GM21737 (cell line): ENCODE data around the gene PAX3.

ENCODE experiments used
- ATAC-seq: cut with Tn5 transposase; IDR thresholded peaks from one replicate; pipeline ENCODE4 v1.9.1; 2021; ENCODE audit warnings: mild to moderate bottlenecking, moderate library complexity; ENCODE audit not compliant: unreplicated experiment

Gene PAX3

DNA sequence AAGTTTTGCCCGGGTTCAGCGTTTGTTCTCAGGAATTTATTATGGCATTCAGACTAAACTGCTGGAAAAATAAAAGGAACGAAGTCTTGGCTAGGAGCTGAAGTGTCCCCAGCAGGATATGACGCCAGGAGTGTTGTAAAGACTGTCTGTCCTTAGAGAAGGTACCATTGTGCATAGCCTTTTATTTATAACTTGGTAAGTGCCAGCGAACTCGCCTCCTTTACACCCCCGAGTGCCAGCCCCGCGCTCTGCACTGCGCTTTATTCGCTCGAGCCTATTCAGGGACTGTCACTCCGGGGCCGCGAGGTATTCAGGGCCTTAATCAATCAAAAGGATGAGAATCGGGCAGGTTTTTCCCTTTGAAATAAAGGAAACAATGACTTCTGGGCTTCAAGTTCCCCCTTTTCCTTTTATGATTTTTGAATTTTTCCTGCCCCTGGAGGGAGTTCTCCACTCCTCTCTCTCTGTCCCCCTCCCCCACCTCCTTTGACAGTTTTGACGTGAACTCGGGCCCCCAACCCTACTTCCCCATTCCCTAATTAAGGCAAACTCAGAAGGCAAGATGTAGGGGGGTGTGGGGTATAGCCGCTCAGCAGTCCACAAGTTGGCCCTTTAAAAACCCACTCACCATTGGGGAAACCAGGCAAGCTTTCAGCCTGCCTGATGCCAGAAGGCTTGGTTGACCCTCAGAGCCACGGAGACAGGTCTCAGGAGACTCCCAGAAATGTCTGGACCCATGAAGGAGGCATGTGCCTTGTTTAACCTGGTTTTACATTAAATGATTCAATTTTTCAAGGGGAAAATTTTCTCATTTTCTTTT is 1.3 kb upstream of the PAX3 start:
- no peak for ATAC-seq

DNA sequence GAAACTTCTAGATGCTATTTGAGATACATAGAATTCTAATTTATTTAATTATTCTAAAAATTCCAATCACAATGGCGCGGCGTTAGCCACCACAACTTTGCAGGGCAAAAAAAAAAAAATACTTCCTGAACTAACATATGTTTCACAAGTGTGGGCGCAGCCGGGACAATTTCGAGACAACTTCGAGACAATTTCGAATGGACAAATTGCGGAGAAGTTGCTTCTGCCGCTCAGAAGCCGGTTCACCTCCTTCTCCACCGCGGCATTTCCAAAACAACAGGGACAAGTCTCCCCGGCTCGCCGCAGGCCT is 842 bp downstream of the PAX3 start:
- no peak for ATAC-seq

DNA sequence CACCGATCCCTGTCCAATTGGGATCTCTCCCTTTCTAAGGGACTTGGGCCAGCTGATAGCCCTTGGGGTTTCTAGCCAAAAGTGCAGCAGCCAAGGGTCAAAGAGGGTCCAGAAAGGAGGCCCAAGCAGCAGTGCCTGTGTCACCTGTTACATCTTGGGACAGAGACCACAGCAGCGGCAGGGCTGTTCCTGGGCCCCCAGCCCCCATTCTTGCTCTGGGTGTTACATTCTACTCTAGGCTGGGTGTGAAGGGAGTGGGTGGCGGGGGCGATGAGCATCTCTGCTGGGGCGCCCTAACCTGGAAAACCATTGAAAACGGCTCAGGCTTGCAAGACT is 1.2 kb downstream of the PAX3 start:
- ATAC-seq, result no peak

DNA sequence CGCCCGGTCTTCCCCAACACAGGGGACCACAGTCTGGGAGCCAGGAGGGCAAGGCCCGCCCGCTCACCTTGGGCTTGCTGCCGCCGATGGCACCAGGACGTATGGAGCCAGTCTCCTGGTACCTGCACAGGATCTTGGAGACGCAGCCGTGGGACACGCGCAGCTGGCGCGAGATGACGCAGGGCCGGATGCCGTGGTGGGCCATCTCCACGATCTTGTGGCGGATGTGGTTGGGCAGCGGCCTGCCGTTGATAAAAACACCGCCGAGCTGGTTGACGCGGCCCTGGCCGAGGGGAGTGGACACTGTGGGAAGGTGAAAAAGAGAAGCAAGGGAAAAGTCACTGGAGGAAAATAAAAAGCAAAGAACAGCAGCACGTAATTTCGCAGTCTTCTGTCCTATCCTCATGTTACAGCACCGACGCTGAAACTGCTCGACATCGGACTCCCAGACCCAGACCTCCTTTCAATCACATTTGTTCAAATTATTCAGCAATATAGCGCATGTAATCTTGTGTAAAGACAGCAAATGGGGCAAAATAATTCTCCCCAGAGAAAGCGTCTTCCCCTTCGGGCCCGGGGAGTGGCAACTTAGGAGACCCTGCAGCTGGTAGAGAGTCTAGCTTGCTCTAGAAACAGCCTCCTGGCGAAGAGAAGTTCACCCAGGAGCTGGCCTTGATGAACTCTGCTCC is 1.7 kb downstream of the PAX3 start:
- ATAC-seq, result no peak

DNA sequence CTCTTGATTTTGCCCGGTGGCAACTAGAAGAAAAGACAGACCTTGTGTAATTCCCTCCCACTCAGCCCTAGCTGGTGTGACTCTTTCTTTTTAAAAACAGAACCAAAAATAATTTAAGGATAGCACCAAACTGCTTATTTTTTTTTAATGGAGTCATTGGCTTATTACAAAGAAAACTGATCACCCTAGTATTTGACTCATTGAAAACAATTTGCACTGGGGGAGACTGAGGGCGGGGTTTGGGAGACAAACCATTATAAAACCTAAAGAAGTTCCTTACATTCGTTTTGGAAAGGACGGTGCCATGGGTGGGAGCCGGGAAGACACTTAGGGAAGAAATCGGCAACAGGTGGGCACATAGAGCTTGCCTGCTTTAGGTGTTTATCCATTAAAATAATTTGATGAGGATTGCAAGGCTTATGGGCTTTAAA is 2.5 kb downstream of the PAX3 start:
- ATAC-seq, result no peak

DNA sequence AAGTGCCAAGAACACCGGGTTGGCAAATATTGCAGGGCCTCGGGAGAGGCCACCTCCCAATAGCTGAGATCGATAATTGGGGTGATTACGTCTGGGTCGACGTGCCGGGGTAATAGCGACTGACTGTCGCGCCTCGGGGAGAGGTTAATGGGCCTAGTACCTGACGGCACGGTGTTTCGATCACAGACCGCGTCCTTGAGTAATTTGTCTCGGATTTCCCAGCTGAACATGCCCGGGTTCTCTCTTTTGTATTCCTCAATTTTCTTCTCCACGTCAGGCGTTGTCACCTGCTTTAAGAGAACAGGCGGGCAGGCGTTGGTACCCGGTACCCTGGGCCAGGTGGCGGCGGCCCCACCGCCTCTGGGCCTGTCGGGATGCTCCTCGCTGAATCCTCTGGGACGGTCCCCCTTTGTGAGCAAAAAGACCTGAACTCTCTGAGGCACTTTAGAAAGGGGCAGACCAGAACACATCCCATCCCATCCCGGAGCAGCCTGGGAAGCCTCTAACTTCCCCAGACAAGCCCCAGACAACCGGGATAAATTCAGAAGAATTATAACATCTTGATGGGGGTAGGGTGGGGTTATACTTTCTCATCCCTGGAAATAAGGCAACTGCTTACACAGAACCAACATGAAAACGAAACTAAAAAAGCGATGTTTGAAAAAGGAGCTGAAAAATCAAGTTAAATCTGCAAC is 3.3 kb downstream of the PAX3 start:
- no peak for ATAC-seq

DNA sequence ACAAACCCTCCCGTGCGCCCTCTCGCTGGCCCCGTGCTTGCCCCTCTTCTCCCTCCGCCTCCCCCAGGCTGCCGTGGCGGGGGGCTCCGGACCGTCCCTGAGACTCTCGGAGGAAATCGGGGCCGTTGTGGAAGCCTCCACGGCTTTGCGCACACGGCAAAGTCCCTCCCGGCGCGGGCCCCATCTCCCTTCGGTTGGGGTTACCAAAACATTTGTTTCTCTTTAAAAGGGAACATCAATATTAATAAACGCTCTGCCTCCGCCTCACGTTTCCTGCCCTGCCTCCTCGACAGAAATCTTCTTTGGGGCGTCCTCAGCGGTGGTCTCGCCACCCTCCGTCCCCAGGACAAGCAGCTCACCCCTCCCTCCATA is 3.8 kb downstream of the PAX3 start:
- ATAC-seq, result no peak

DNA sequence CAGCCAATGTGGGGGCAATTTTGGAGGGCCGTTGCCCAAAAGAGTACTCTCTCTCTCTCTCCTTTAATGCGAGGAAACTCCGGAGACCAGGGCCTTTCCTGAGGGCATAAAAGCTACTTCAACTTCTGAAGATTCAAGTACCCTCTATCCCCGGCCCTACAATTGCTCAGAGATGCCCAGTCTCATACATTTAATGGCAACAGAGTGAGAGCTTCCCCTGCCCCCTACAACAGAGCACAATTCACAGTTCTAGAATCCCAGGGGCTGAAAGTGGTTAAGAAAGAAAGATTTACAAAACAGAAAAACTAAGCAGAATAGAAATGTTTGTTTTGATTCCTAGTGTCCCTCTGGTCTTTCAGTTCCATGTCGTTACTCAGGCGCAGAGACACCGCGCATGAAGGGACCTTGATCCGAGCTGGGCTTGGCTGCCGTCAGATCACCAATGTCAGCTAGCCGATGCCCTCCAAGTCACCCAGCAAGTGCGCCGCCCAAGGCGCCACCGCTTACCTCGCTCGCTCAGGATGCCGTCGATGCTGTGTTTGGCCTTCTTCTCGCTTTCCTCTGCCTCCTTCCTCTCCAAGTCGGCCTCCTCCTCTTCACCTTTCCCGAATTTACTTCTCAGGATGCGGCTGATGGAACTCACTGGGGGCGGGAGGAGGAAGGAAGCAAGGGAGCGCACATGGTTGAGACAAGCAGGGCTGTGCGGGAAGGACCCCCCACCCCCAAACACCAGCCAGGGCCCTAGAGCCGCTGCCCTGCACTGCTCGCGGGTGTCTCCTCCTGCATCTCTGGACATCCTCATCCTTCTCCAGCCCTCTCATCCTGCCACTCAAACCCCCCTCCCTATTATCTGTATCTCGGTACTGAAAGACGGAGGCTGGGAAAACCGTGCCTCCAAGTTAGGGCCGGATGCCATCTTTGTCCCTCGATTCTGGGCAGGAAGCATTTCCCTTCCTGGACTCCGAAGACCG is 4.9 kb downstream of the PAX3 start:
- ATAC-seq, result no peak

DNA sequence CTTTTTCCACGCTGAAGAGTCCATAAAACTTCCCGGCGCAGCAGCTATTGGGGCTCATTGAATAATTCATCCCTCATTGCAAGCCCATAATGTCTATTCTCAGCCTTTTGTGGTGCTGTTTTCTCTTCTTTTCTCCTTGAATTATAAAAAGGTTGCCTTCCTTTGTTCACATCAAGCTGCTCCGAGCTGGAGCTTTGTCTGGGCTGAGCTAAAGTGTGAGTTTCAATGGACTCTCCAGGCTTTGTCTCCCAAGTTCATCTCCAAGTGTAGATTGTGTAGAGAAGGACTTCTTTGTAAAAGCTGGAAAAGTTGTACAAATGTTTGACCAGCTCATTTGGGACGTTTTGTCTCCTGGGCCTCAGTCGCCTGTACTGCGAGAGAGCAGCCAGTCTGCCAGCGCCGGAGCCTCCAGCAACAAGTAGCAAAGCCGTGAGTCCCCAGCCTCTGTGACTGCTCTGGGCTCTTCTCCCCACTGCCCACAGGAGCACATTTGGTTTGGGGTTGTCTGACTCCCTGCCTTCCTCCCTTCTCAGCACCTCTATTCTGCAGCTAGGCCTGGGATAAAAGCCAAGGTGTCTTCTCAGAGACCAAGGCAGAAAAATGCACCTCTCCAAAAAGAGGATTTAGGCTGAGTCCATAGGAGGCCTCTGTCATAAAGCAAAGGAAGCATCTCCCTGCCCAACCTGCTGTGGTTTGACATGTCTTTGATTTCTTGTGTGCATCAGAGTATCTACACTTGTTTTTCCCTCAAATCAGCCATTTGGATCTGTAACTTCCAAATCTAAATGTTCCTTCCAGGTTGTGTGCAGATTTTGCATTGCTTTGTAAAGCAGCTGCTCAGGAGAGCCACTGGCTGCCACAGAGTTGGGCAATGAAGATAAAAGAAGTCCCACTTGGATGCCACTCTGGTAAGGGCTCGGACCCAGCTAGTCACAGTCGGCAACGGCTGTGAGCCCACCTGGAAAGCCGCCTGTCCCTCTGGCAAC is 6.4 kb downstream of the PAX3 start:
- ATAC-seq, result no peak

DNA sequence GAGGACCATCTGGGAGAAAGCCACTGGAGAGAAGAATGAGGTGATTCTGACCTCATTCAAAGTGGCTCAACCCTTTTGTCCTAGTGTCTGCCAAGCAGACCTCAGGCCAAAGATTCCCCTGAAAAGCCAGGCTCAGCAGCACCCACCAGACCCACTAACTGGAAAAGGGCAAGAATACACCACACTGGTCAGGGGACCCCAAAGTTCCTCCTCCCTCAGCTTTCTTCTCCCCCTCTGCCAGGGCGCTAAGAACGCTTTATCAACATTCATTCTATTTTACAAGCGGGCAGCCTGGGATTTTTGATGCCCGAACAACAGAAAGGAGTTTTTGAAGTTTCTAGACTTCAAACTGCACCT is 7.3 kb downstream of the PAX3 start:
- ATAC-seq, result no peak

DNA sequence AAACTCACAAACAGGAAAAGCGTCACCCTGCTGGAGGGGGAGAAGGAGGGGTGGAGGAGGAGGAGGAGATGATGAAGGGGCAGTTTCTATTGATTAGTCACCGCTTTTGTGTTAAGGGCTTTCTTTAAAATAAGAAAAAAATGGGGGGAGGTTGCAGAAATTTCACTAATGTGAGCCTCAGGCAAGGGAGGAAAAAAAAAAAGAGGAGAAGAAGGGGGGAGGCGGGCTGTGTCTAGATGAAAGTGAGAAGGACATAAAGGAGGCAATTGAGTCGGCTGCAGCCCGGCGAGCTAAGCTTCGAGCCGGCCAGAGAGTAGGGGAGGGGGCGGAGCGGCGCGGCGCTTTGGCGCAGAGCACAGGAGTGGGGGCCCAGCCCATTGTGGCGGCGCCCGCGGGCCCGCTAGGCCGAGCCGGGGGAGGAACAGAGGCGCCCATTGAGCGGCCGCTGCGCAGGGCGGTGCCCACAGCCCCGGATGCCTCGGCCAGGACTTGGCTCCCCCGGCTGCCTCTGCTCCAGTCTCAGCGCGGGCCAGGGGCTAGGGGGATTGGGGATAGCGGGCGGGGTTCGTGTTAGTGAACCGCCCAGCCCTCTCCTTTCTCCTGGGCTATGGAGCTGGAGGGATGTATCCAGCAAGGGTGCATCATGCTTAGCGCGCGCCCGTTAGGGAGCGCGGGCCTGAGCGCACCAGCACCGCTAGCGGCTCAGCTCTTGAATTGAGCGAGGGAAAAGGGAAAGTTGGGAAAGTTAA is 7.9 kb downstream of the PAX3 start:
- ATAC-seq, result no peak

DNA sequence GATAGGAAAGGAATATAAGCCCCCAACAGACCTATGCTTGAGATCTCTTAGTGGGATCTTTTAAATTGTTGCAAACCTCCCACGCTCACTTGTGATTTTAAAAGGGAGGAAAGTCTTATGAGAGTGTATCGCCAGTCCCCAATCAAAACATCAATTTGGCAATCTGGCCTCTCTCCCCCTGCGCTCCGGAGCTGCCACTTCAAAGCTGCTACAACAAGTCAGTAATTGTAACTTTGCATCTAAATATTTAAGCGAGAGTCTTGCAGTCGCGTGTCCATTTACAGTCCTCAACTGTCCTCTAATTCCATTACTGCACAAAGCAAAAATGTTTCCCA is 8.4 kb downstream of the PAX3 start:
- no peak for ATAC-seq

DNA sequence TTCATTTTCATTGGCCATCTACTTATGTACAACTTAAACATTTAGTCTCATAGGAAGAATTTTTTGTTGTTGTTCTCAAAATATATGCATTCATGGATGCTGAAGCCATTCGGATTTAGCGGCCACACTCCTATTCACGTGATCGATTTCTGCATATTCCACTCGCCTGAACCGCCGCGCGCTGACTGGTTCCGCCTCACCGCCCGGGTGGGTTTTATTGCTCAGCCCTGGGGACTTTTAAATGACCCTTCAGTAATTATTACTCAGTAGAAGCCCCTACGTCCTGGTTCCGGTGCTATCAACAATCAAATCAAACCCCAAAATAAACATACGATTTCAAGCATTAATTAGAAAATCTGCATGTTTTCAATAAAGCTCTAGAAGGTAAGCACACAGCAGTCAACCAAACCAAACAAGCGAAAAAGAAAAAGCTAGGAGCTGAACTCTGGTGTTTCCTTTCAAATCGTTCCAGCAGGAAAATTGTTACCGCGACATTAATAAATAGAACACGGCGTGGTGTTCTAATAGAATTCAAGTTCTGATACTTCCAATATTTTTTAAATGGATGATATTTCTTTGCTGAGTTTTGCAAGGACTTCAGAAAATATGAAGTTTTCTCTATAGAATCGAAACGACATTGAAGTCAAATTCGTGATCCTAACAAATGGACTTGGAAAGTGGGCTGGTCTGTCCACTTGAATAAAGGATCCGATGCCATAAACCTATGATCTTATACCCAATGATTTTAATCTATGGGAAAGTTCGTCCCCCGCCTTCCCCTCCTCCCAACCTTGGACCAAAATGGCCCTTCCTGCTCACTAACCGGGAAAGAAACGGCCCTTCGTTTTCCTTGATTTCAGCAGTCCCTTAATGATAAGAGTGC is 9.3 kb downstream of the PAX3 start:
- ATAC-seq, result no peak

DNA sequence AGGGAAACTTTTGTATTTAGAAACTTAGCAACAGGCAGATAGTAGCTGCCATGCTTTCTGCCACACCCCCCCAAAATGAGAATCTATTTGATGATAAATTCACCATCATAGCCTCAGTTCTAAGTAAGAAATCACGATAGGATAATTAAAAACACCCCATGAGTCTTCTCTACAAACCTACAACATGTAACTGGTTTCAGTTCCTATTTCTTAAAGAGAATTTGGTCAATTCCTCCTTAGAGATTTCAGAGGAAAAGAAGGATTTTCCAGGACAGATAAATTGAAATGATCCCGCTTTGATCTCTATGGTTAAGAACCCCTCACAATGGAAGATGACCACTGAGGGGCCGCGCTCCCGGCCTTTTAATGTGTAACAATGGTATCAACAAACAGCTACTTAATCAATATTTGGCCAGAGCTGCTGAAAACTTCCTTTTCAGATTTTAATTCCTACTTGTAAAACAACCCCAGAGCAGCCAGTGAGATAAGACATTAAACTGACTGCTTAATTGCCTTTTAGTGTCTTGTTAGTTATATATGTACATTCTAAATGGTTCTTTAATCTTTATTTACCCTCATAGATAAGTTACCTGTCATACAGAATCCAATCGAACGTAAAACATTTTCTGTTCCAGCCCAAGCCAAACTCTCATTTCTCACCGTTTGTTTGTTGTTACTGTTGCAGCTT is 10.1 kb downstream of the PAX3 start:
- no peak for ATAC-seq

DNA sequence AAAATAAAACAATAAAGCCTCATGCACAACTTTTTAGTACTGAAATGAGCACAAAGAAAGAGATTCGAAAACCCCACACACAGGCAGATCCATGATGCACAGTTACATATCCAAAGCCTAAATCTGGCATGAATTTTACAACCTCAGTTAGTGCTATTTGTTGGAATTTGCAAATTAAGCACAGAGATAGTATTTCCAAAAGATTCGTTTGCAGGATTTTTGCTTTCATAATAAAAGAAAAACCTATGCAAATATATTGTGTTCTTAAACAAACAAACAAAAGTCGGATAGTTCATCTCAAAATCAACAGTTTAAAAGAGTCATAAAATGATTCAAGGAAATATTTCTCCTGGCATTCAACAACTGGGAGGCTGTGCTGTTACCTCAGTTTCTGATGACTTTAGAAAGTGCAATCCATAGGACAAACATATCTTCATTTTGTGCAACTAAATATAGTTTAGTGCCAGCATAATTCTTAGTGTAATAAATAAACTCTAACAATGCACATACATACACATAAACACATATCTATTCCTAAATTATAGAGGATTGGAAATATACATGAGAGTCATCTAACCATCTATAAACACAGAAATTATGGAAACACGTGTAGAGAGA is 10.8 kb downstream of the PAX3 start:
- ATAC-seq, result no peak

DNA sequence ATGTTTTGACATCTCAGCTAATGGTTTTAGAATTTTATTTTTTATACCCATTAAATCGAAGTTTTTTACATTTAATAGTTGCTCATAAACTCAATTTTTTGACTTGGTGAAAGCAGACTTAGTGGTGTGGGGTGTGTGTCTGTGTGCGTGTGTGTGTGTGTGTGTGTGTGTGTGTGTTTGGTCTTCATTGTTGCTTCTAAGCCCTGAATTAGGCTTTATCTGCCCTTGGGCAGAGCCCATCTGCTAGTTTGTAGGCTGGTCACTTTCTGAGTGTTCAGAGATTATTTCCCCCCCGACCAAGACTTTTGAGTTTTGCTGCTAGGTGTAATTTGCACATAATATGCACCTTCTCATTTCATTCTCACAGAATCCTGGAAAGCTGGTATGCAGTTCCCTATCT is 14.3 kb downstream of the PAX3 start:
- no peak for ATAC-seq

DNA sequence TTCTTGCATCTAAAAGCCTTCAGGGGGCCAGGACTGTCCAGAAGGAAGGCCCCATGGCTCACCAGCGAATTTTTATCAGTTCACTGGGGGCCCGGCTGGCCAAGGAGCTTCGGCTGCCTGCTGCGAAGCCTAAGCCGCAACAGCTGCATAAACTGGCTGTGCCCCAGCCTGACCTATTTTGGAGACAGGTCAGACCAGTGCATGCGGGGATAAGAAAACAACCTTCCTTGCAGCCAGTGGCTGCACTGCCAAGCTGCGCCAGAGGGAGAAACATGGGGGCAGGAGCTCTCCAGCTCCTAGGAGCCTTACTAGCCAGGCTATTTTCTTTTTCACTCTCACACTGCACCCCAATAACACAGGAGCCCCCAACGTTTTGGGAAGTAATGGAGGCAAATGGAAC is 15.2 kb downstream of the PAX3 start:
- ATAC-seq, result no peak

DNA sequence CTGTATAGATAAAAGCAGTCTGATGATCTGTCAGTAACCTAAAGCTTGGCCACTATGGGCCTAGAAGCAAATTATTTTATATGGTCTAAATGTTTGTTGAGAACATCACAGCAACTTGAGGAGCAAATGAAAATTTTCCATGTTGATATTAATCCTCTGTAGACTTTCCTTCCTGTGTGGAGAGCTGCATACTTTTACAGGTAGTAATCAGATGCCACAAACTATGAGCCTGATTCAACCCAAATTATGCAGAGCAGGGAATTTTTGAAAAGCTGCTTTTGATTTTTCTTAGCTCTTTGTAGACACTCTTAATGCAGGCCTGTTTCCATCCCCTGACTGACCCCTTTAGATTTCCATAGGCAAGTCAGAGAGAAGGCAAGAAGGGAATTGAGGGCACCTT is 17.3 kb downstream of the PAX3 start:
- no peak for ATAC-seq
